K562 (cell line): ENCODE measurements around the gene KCNJ12.

Experiments
- CTCF ChIP-seq, 3 experiments: IDR thresholded peaks in 2 of 3; conservative IDR thresholded peaks in 1 of 3; 2 replicates each; pipeline ENCODE4 v1.5.1; 2011 to 2012; ENCODE audit warnings: low read length in 3 of 3, mild to moderate bottlenecking in 3 of 3, control low read depth in 2 of 3, improper control_type of control experiment in 1 of 3, inconsistent platforms in 1 of 3, low read depth in 1 of 3, mixed read lengths in 1 of 3, moderate library complexity in 1 of 3; ENCODE audit not compliant: insufficient read depth in 2 of 3
- JUND ChIP-seq, 2 experiments: IDR thresholded peaks; 2 replicates in 1 of 2; 3 replicates in 1 of 2; pipeline ENCODE4 v1.6.1; 2011; ENCODE audit warnings: borderline replicate concordance in 2 of 2, low read depth in 2 of 2, low read length in 2 of 2, improper control_type of control experiment in 1 of 2, missing biosample characterization in 1 of 2, missing genetic modification characterization in 1 of 2, missing genetic modification reagents in 1 of 2

GRCh38 chr17:21417921-21418320 is 41.8 kb downstream of the KCNJ12 start:
- TF ChIP-seq JUND (IDR thresholded peaks at IDR 0.05; ENCODE audit: borderline replicate concordance, low read depth, low read length) (no peak), JUND (tag; IDR thresholded peaks at IDR 0.05; ENCODE audit: borderline replicate concordance, low read depth, low read length) (no peak), CTCF (IDR thresholded peaks at IDR 0.05 in 2 of 3, conservative IDR thresholded peaks at IDR 0.05 in 1 of 3; ENCODE audit: insufficient read depth in 2 of 3, low read depth in 1 of 3, low read length in 3 of 3) (no peak)
